ENCODE data around the gene HECTD3.

HECTD3 gene

DNA sequence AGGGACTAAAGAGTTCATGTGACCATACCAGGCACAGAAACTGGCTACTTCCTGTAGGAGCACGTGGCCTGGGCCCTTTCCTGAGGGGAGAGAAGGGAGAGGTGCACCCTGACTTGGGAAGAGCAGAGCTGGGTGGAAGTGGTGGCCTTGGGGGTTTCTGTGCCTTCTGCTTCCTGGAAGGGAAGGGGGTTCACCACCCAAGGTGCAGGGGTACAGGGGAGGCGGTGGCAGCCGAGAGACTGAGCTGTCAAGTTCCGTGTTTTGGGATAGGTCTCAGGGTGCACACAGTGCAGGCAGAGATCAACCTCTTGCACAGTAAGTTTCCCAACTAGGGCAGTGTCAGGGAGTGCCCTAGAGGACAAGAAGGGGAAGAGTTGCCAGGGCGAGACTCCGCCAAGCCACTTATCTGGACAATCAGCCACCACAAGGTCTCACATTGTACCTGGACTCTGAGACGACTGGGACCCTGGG, 10.1 kb downstream of the HECTD3 start:
- H3K27me3 ChIP-seq: no peaks in the 10 kb centered on the region
- peaks cover 32 to 46% (median 36%) of the 10 kb centered on the region in 3 donors for H3K36me3 ChIP-seq
- TF ChIP-seq CTCF (IDR thresholded peaks at IDR 0.05): no peak
- H3K4me1 ChIP-seq: peaks cover 0 to 10% (median 0%) of the 10 kb centered on the region in 4 donors
- H3K9me3 ChIP-seq: no peaks in the 10 kb centered on the region
- DNase-seq: no peak
- intact Hi-C loops (cut with DNase I; ENCODE audit: low total_unique reads): loop anchor here (5.0 to 10.0 kb wide), 2 partner anchors 154 to 276 kb away; no protein-coding TSS in a partner anchor
- no peak overlapping the region for H3K27ac ChIP-seq
- no peak overlapping the region for H3K4me3 ChIP-seq

DNA sequence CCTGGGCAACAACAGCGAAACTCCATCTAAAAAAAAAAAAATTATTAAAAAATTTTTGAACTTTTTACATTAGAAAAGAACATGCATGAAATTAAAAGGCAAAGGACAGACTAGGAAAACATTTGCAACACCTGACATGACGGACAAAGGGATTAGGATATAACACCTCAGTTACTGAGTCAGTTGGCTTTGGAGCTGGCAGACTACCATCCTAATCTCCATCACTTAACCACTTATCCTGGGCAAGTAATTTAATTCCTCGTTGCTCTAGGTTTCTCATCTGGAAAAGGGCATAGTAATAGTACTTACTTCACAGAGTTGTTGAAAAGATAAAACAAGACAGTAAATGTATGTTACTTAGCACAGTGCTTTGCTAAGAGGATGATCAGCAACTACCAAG, 11.9 kb downstream of the HECTD3 start:
- peaks cover 14 to 28% (median 18%) of the 10 kb centered on the region in 3 donors for H3K36me3 ChIP-seq
- H3K9me3 ChIP-seq: no peaks in the 10 kb centered on the region

GRCh38 chr1:44995467-44996238, 15.5 kb downstream of the HECTD3 start:
- Histone ChIP-seq H3K9me3 (no peaks in the 10 kb centered on the region), H3K4me3 (no peak overlapping the region), H3K36me3 (no peaks in the 10 kb centered on the region), H3K4me1 (peaks cover 0 to 2% (median 0%) of the 10 kb centered on the region in 4 donors), H3K27me3 (no peaks in the 10 kb centered on the region), H3K27ac (no peak overlapping the region)
- intact Hi-C loops (cut with DNase I; ENCODE audit: low total_unique reads): no loop called here
- DNase-seq: no peak
- no peak for TF ChIP-seq CTCF (IDR thresholded peaks at IDR 0.05)

More for the DNA sequence above, 11.9 kb downstream of the HECTD3 start:
- DNase-seq: no peak
- no peak for TF ChIP-seq CTCF (IDR thresholded peaks at IDR 0.05)
- no peak overlapping the region for H3K27ac ChIP-seq
- H3K4me1 ChIP-seq: peaks cover 0 to 10% (median 0%) of the 10 kb centered on the region in 4 donors
- no peaks in the 10 kb centered on the region for H3K27me3 ChIP-seq
- H3K4me3 ChIP-seq: no peak overlapping the region
- intact Hi-C loops (cut with DNase I; ENCODE audit: low total_unique reads): no loop called here

DNA sequence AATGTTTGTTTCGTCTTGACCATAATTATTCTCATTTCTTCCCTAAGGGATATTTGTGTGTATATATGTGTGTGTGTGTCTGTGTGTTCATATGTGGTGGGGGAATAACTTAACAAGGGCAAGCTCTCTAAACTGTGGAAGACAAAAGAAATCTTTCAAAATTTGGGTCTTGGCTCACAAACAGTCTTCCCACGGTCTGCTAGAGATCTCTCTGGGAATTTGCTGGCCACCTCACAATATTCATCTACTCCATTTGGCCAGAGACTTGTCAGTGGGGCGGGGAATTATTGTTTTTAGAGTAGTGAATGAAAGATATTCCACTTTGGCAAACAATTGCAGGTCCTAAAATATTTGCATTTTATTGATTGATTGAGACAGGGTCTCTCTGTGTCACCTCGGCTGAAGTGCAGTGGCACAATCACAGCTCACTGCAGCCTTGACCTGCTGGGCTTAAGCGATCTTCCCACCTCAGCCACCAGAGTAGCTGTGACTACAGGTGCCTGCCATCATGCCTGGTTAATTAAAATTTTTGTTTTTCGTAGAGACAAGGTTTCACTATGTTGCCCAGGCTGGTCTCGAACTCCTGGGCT, 16.7 kb downstream of the HECTD3 start:
- no peak for TF ChIP-seq CTCF (IDR thresholded peaks at IDR 0.05)
- Histone ChIP-seq H3K27me3 (no peaks in the 10 kb centered on the region), H3K4me1 (peaks cover 0 to 3% (median 0%) of the 10 kb centered on the region in 4 donors), H3K9me3 (no peaks in the 10 kb centered on the region), H3K36me3 (no peaks in the 10 kb centered on the region), H3K27ac (no peak overlapping the region), H3K4me3 (no peak overlapping the region)
- intact Hi-C loops (cut with DNase I; ENCODE audit: low total_unique reads): no loop called here
- DNase-seq: no peak

DNA sequence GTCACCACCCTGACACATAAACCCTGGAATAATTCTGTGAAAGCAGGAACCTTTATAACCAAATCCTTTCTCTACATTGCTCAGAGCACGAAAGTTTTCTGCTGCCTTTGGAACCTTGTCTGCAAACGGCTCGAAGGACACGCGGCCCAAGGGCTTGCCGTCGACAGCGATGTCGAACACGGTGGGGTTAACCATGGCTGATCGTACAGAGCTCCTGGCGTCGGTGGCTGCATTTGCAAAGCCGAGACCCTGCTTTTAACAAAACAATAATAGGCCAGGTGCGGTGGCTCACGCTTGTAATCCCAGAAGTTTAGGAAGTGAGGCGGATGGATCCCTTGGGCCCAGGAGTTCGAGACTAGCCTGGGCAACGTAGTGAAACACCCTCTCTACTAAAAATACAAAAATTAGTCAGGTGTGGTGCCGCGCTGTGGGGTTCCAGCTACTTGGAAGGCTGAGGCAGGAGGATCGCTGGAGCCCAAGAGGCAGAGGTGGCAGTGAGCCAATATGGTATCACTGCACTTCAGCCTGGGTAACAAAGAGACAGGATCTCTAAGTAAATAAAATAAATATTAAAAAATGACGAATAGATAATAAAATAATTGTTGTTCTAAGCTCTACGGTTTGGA, 22.5 kb downstream of the HECTD3 start:
- no peak for TF ChIP-seq CTCF (IDR thresholded peaks at IDR 0.05)
- DNase-seq: no peak
- H3K27me3 ChIP-seq: no peaks in the 10 kb centered on the region
- H3K9me3 ChIP-seq: no peaks in the 10 kb centered on the region
- H3K4me1 ChIP-seq: peaks cover 0 to 22% (median 10%) of the 10 kb centered on the region in 4 donors
- no peak overlapping the region for H3K4me3 ChIP-seq
- H3K36me3 ChIP-seq: no peaks in the 10 kb centered on the region
- H3K27ac ChIP-seq: no peak overlapping the region
- intact Hi-C loops (cut with DNase I; ENCODE audit: low total_unique reads): no loop called here
